ENCODE data around the gene IQGAP3. TPM values are rescaled to one million over a fixed set of nuclear protein-coding genes. Genes with fewer than 3 reads are reported as not detected.

The IQGAP3 gene
- total and polyA plus RNA-seq, 12 donors: 0.07 to 3.8 (median 0.23) TPM

DNA sequence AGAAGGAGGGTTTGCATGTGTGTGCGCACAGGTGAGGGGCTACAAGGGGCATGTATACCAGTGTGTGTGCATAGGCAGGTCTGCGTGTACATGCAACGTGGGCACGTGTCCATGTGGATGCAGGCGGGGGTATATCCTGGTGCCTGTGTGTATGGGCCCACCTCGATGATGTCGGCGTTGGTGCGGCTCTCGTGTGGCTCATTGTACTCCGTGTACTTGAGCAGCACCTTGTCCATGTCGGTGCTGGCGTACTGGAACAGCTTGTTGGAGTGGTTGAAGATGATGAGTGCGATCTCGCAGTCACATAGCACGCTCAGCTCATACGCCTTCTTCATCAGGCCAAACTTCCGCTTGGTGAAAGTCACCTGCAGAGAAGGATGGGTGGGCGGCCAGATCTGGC lies 90.1 kb downstream of the IQGAP3 start:
- Histone ChIP-seq H3K4me3 (no peak overlapping the region), H3K36me3 (peaks cover 5 to 80% (median 55%) of the 10 kb centered on the region in 9 donors), H3K27me3 (no peaks in the 10 kb centered on the region), H3K27ac (peak overlapping the region in 3 of 10 donors; percentile 30 to 92 (median 38)), H3K4me1 (peaks cover 38 to 100% (median 94%) of the 10 kb centered on the region in 9 donors), H3K9me3 (no peaks in the 10 kb centered on the region)
- DNase-seq (no peak), ATAC-seq (no peak)
- intact Hi-C loops (cut with DNase I): loop anchor here in 2 of 10 donors (10.0 kb wide), 2 partner anchors 113 to 123 kb away; partner anchors contain the start of genes GPATCH4 (in 1 of the 2) and NAXE (in 1 of the 2)
- WGBS, 2 donors: 88 to 91% methylated on average over 19 of the region's 19 CpGs
- TF ChIP-seq, protein P1, sequence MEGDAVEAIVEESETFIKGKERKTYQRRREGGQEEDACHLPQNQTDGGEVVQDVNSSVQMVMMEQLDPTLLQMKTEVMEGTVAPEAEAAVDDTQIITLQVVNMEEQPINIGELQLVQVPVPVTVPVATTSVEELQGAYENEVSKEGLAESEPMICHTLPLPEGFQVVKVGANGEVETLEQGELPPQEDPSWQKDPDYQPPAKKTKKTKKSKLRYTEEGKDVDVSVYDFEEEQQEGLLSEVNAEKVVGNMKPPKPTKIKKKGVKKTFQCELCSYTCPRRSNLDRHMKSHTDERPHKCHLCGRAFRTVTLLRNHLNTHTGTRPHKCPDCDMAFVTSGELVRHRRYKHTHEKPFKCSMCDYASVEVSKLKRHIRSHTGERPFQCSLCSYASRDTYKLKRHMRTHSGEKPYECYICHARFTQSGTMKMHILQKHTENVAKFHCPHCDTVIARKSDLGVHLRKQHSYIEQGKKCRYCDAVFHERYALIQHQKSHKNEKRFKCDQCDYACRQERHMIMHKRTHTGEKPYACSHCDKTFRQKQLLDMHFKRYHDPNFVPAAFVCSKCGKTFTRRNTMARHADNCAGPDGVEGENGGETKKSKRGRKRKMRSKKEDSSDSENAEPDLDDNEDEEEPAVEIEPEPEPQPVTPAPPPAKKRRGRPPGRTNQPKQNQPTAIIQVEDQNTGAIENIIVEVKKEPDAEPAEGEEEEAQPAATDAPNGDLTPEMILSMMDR (IDR thresholded peaks at IDR 0.05): no peak

DNA sequence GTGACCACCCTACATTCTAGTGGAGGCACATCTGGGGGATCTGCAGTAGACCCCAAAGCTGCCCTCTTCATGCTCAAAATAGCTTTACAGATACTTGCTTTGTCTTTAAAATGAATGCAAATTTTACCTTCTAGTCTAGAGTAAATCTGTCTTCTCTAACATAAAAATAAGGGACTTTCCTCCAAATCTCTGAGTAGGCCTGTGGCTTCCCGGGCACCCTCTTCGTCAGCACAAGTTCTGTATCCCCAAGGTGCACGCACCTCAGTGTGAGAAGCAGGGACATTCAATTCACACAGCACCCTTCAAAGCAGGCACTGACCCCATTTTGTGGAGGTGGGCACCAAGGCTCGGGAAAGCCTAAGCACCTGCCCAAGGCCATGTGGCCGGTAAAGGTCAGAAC lies 90.8 kb downstream of the IQGAP3 start:
- 70 to 76% methylated on average over 5 of the region's 5 CpGs for WGBS, 2 donors
- TF ChIP-seq, protein P1 (IDR thresholded peaks at IDR 0.05): no peak
- H3K27me3 ChIP-seq: no peaks in the 10 kb centered on the region
- H3K9me3 ChIP-seq: no peaks in the 10 kb centered on the region
- H3K27ac ChIP-seq: peak overlapping the region in 7 of 10 donors; percentile 5 to 92 (median 73)
- no peak for DNase-seq
- H3K36me3 ChIP-seq: peaks cover 5 to 81% (median 62%) of the 10 kb centered on the region in 9 donors
- intact Hi-C loops (cut with DNase I): loop anchor here in 2 of 10 donors (10.0 kb wide), 2 partner anchors 113 to 123 kb away; partner anchors contain the start of genes GPATCH4 (in 1 of the 2) and NAXE (in 1 of the 2)
- no peak overlapping the region for H3K4me3 ChIP-seq
- no peak for ATAC-seq
- peaks cover 40 to 100% (median 94%) of the 10 kb centered on the region in 9 donors for H3K4me1 ChIP-seq

DNA sequence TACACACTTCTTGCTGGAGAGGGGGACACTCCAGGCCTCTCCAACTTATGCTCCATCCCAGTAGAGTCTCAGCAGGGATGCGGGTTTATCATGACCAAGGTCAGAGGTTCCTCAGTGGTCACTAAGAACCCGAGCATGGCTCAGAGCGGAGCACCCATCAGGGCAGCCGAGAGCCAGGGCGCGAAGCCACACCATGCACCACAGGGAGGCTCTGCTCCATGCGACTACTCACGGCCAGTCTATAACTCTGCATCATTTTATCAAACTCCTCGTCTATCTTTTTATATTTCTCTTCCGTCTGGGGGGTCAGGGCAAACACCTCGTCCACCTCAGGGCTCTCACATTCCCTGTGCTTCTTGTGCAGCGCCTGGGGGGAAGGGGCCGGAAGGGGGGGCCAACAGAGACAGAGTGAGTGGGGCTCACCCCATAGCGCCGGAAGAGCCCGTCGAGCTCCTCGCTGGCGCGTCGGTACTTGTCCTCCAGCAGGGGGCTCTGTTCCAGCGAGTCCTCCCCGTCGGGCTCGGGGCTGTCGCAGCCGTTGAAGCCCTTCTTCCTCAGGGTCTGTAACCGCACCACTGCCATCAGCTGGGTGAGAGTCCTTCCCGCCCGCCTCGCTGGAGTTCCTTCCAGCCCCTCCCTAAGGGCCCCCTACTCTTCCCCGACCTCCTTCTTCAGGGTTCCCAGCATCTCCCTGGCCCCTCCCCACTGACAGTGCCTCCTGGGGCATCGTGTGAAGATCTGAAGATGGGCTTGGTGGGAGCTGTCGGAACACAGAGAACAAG lies 91.8 kb downstream of the IQGAP3 start:
- peak overlapping the region in 9 of 10 donors; percentile 27 to 92 (median 73) for H3K27ac ChIP-seq
- TF ChIP-seq, protein P1 (IDR thresholded peaks at IDR 0.05): peak; percentile 23 to 84 (median 67)
- 25 to 41% methylated on average over 34 of the region's 34 CpGs for WGBS, 2 donors
- no peaks in the 10 kb centered on the region for H3K27me3 ChIP-seq
- peaks cover 5 to 87% (median 71%) of the 10 kb centered on the region in 9 donors for H3K36me3 ChIP-seq
- peaks cover 48 to 100% (median 94%) of the 10 kb centered on the region in 9 donors for H3K4me1 ChIP-seq
- H3K4me3 ChIP-seq: no peak overlapping the region
- peak; percentile 7 to 60 (median 37) for ATAC-seq
- peak; percentile 65 to 71 for DNase-seq
- intact Hi-C loops (cut with DNase I): loop anchor here in 2 of 10 donors (10.0 kb wide), 2 partner anchors 114 to 124 kb away; partner anchors contain the start of genes GPATCH4 (in 1 of the 2) and NAXE (in 1 of the 2)
- H3K9me3 ChIP-seq: no peaks in the 10 kb centered on the region

DNA sequence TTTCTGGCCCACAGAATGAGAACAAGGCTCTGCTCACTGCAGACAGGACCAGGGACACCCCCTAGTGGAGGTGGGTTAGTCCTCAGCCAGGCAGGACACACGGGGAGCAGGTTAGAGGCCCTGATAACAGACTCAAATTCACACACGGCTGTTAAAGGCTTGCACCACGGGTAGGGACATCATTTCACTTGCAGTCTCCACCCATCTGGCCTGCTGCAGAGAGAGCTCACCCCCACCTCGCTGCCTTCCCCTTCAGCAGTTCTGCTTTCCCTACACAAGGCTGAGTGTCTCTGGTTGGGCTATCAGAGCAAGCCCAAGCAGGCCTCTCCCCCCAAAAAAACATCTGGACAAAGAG lies 92.4 kb downstream of the IQGAP3 start:
- H3K4me3 ChIP-seq: no peak overlapping the region
- peaks cover 49 to 100% (median 94%) of the 10 kb centered on the region in 9 donors for H3K4me1 ChIP-seq
- no peak for ATAC-seq
- intact Hi-C loops (cut with DNase I): loop anchor here in 2 of 10 donors (10.0 kb wide), 2 partner anchors 115 to 125 kb away; partner anchors contain the start of genes GPATCH4 (in 1 of the 2) and NAXE (in 1 of the 2)
- no peaks in the 10 kb centered on the region for H3K27me3 ChIP-seq
- TF ChIP-seq, protein P1 (IDR thresholded peaks at IDR 0.05): peak in 5 of 9 donors; percentile 13 to 37 (median 15)
- 41 to 48% methylated on average over 4 of the region's 4 CpGs for WGBS, 2 donors
- H3K27ac ChIP-seq: peak overlapping the region in 9 of 10 donors; percentile 17 to 92 (median 73)
- H3K36me3 ChIP-seq: peaks cover 5 to 93% (median 77%) of the 10 kb centered on the region in 9 donors
- H3K9me3 ChIP-seq: no peaks in the 10 kb centered on the region
- no peak for DNase-seq
